ENCODE data around the gene BPIFB4. TPM values are rescaled to one million over a fixed set of nuclear protein-coding genes. Genes with fewer than 3 reads are reported as not detected.
"Not testable (repeated sequence)": the region's sequence is repeated elsewhere in the genome, so short reads cannot be mapped to it uniquely, and the experiment has no call there.

BPIFB4 gene
- total RNA-seq, 6 experiments from 2014 or later: not detected

- Mint-ChIP-seq H3K4me1 (ENCODE audit: low read depth) (peaks cover 6% of the 10 kb centered on the region; the same call in 1 of the 2 replicates), H3K27ac (no peak overlapping the region), H3K27me3 (ENCODE audit: insufficient read depth) (peaks cover 19% of the 10 kb centered on the region), H3K4me3 (no peak overlapping the region), H3K36me3 (ENCODE audit: low read depth) (no peaks in the 10 kb centered on the region; the same call in 1 of the 2 replicates), H3K9me3 (no peaks in the 10 kb centered on the region)
- TF ChIP-seq CTCF (IDR thresholded peaks at IDR 0.05): no peak
- DNase-seq: no peak
Observed at GRCh38 chr20:33120934-33121333, 41.5 kb downstream of the BPIFB4 start.

GRCh38 chr20:33122297-33122696 is 42.9 kb downstream of the BPIFB4 start:
- not testable (repeated sequence) for H3K9me3 Mint-ChIP-seq; H3K36me3 Mint-ChIP-seq (ENCODE audit: low read depth); H3K27ac Mint-ChIP-seq; DNase-seq; H3K4me1 Mint-ChIP-seq (ENCODE audit: low read depth); H3K4me3 Mint-ChIP-seq
- H3K27me3 Mint-ChIP-seq (ENCODE audit: insufficient read depth): peaks cover 22% of the 10 kb centered on the region

- no peak for DNase-seq
- no peaks in the 10 kb centered on the region for H3K9me3 Mint-ChIP-seq
- TF ChIP-seq CTCF (IDR thresholded peaks at IDR 0.05): no peak
- H3K4me1 Mint-ChIP-seq (ENCODE audit: low read depth): peaks cover 6% of the 10 kb centered on the region; the same call in 1 of the 2 replicates
- peaks cover 19% of the 10 kb centered on the region for H3K27me3 Mint-ChIP-seq (ENCODE audit: insufficient read depth)
- H3K27ac Mint-ChIP-seq: no peak overlapping the region
- no peak overlapping the region for H3K4me3 Mint-ChIP-seq
- no peaks in the 10 kb centered on the region; the same call in 1 of the 2 replicates for H3K36me3 Mint-ChIP-seq (ENCODE audit: low read depth)
Observed at GRCh38 chr20:33124261-33124660, 44.8 kb downstream of the BPIFB4 start.

GRCh38 chr20:33124994-33125393 is 45.6 kb downstream of the BPIFB4 start:
- DNase-seq: no peak
- TF ChIP-seq CTCF (IDR thresholded peaks at IDR 0.05): no peak
- H3K4me3 Mint-ChIP-seq: no peak overlapping the region
- no peaks in the 10 kb centered on the region; the same call in 1 of the 2 replicates for H3K36me3 Mint-ChIP-seq (ENCODE audit: low read depth)
- H3K4me1 Mint-ChIP-seq (ENCODE audit: low read depth): peaks cover 6% of the 10 kb centered on the region; the same call in 1 of the 2 replicates
- H3K9me3 Mint-ChIP-seq: no peaks in the 10 kb centered on the region
- H3K27me3 Mint-ChIP-seq (ENCODE audit: insufficient read depth): peaks cover 21% of the 10 kb centered on the region
- no peak overlapping the region for H3K27ac Mint-ChIP-seq

- TF ChIP-seq CTCF (IDR thresholded peaks at IDR 0.05): no peak
- no peak for DNase-seq
- Mint-ChIP-seq H3K9me3 (no peaks in the 10 kb centered on the region), H3K36me3 (ENCODE audit: low read depth) (no peaks in the 10 kb centered on the region), H3K4me3 (no peak overlapping the region), H3K4me1 (ENCODE audit: low read depth) (no peaks in the 10 kb centered on the region), H3K27ac (no peak overlapping the region), H3K27me3 (ENCODE audit: insufficient read depth) (peaks cover 25% of the 10 kb centered on the region)
Observed at GRCh38 chr20:33125983-33126382, 46.5 kb downstream of the BPIFB4 start.

GRCh38 chr20:33127422-33128097 is 48.1 kb downstream of the BPIFB4 start:
- no peak for TF ChIP-seq CTCF (IDR thresholded peaks at IDR 0.05)
- no peaks in the 10 kb centered on the region for H3K4me1 Mint-ChIP-seq (ENCODE audit: low read depth)
- DNase-seq: no peak
- H3K9me3 Mint-ChIP-seq: no peaks in the 10 kb centered on the region
- H3K36me3 Mint-ChIP-seq (ENCODE audit: low read depth): no peaks in the 10 kb centered on the region
- H3K4me3 Mint-ChIP-seq: no peak overlapping the region
- peaks cover 25% of the 10 kb centered on the region for H3K27me3 Mint-ChIP-seq (ENCODE audit: insufficient read depth)
- H3K27ac Mint-ChIP-seq: no peak overlapping the region

Measured in HFFc6 (cell line).